HL-60/S4 (cell line): ENCODE data around the gene ZFP64.
"Not testable (repeated sequence)": the region's sequence is repeated elsewhere in the genome, so short reads cannot be mapped to it uniquely, and the experiment has no call there.

Experiments used
- in situ Hi-C: fragments of 300-500 bp; cut with MboI; formaldehyde crosslinking; loops from 2 replicates; pipeline ENCODE4 v1.14.3; 2022; ENCODE audit warnings: low sequenced_read_pairs

Gene ZFP64

DNA sequence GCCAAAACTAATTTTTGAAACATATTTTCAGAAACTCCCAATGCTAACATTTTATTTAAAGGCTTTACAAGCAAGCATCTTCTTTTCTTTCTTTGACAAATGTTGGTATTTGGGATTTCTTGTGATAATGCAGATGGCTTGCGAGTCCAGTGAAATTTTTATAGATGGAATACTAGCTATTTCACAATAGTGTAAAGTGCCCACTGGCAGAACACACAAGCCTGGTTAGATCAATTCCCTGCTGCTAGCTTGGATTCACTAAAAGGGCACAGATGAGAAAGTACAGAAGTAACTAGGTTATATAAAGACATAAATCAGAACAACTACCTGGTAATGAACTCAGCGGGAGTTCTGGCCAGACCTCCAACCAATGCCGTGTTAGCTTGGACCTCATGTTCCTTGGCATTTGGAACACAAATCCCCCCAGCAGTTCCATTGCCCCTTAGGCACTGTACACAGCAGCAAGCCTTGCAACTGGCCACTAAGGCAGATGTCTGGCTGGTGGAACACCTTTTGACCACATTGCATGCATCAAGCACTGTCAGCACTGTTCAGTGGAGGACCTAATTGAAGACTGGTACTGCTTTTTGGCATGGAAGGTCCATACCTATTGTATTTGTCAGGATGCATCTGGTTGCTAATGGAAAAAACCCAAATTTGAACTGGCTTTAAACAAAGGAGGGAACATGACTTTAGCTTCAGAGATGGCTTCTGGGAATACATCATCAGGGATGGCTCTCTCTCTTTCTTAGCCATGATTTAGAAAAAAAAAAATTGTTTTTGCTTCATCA is 15.6 kb upstream of the ZFP64 start:
- in situ Hi-C loops = no loop called here

GRCh38 chr20:52204136-52204535 is 12.6 kb upstream of the ZFP64 start:
- in situ Hi-C loops = no loop called here

GRCh38 chr20:52201395-52201794 is 9.8 kb upstream of the ZFP64 start:
- in situ Hi-C loops = no loop called here

- in situ Hi-C loops = no loop called here
Observed at GRCh38 chr20:52200870-52201269, 9.3 kb upstream of the ZFP64 start.

DNA sequence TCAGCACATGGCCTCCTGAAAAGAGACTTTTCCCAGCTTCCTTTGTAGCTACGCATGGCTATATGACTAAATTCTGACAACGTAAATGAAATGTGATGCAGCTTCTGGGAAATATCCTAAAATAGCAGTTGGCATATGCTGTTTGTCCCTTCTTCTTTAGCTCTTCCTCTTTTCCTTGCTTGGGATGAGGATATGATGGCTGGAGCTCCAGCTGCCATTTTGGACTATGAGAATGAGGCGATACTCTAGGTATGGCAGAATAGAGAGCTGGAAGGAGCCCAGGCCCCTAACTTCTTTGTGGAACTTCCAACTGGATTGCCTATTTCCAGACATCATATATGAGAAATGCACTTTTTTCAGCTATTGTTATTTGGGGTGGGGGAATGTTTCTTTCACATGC is 5.3 kb upstream of the ZFP64 start:
- in situ Hi-C loops = no loop called here

- in situ Hi-C loops = no loop called here
Observed at GRCh38 chr20:52193886-52194545, 2.4 kb upstream of the ZFP64 start.

DNA sequence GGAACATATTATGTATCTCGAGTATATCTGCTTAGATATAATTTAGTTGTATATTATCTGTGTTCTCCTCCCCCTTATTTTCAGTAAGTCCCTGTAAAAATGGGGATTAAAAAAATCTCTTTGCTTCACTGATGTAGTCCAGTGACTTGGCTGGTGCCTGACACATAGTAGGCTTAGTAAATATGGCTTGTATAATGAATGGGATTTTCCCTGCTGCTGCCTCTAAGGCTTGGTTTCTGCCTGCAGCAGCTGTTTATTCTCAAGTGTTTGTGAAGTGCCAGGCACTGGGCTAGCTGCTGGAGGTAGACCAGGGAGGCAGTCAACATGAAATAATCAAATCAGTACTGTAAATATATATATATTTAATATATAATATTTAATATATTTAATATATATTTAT is 1.6 kb upstream of the ZFP64 start:
- in situ Hi-C loops = no loop called here

- in situ Hi-C loops = not testable (repeated sequence)
Observed at GRCh38 chr20:52192719-52193007, 1.1 kb upstream of the ZFP64 start.

DNA sequence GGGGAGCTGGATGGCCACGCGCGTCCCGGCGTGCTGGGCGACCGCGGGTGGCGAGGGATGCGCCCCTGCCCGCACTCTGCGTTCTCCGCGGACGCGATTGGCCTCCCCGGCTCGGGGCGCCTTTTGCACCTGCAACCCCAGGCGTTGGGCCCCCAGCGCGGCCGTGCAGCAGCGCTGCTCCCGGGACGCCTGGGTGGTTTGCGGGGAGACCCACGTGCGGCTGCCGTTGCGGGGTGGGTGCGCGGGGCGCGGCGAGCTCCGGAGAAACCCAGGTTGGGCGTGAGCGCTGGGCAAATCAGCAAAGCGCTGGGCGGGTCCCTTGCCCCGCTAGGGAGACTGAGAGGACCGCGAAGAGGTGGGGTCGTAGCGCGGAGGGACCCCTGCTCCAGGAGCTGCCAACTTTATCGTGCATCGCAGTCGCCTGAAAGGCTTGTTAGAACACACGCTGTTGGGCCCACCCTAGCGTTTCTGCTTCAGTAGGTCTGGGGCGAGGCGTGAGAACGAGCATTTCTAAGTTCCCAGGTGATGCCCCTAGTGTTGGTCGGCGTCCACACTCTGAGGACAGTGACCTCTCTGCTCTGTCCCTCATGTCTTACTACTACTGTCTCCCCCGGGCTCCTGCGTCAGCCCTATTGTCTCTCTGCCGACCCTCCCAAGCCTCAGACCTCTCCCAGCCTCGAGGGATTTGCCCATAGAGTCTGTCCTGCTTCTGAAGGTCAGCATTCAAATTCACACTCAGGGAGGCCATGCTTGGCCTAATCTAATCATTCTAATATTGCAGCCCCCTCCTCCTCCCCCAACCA is 538 bp upstream of the ZFP64 start:
- in situ Hi-C loops = no loop called here

DNA sequence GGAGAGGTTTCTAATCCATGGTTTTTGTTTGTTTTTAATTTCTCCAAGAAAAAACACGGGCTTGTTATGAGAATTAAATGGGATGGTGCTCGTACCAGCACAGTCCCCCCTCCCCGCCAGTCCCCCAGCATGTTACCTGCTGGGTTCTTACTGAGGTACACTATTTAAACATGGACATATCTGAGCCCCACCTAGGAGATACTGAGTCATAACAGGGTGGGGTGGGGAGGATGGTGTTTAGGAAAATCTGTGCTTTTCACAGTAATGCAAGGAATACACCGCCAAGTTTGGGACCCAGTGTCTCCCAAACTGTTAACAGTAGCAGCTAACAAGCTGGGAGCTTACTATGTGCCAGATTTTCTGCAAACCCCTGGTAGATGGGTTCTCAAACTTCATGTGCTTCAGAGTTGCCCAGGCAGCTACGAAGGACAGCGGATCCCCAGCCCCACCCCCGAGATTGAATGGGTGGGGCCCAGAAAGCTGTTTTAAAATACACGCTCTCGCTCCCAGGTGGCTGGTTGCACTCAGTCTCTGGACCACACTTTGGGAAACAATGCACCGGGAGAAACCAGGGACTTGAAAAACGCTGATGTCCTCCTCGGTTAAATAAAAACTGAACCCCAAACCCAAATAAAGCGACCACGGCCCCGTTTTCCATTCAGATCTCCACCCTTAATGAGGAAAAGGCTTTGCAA is 995 bp downstream of the ZFP64 start:
- in situ Hi-C loops = no loop called here

GRCh38 chr20:52181766-52182165 is 9.8 kb downstream of the ZFP64 start:
- in situ Hi-C loops = no loop called here

DNA sequence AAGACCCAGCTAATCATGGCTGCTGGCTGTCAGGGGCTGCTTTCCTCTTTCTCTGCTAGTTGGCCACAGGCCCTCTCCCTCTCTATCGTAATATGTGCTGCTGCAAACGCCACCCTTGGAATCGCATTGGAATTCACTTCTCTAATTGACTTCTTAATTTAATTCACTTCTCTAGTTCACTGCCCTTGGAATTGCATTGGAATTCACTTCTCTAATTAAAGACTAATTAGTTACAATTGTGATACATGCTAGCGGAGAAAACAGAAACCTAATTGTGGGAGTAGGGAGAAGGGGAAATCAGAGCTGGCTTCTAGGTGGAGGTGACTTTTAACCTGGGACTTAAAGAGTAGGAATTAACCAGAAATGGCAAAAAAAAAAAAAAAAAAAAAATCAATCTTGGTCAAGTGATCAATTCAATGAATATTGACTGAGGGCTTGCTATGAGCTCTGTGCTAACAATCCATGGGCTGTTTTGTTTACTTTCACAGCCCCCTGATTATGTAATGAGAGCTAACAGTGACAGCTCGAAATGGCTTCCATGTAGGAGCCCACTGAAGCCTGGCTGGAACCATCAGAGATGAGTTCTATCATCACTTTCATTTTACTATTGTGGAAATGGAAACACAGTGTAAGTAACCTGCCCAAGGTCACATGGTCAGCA is 11.3 kb downstream of the ZFP64 start:
- in situ Hi-C loops = no loop called here

DNA sequence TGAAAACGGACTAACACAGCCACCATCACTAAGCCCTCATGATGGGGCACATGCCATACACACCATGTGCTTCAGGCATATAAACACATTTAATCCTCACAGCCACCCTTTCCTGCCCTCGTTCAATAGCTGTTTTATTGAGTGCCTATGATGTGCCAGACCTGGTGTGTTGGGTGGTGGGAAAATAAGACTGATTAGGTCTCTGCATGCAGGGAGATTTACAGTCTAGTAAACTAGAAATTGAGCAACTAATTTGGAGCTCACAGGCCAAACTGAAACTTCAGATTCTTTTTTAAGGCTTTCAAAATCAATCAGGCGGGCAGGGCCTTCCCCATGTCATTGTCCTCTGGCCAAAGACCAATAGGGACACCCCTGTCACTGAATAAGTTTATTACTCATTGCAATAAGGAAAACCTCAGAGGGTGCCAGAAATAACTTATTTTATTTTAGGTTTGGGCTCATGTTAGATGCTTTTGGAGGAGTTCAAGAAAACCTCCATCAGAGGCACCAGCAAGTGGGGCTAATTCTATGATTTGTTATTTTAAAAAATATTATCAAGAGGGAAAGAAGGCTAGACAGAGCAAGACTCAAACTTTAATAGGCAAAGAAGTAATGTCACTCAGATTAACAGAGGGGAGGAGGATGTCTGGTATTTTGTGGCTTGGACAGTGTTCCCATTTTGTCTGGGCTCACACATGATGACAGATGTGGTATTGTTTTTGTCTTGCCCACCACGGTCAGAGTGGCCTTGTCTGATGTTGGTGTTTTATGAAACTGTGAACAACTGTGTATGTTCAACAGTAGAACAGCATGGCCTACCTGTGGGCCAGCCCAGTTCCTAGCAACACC is 12.0 kb downstream of the ZFP64 start:
- in situ Hi-C loops = no loop called here

GRCh38 chr20:52178691-52179090 is 12.9 kb downstream of the ZFP64 start:
- in situ Hi-C loops = no loop called here

DNA sequence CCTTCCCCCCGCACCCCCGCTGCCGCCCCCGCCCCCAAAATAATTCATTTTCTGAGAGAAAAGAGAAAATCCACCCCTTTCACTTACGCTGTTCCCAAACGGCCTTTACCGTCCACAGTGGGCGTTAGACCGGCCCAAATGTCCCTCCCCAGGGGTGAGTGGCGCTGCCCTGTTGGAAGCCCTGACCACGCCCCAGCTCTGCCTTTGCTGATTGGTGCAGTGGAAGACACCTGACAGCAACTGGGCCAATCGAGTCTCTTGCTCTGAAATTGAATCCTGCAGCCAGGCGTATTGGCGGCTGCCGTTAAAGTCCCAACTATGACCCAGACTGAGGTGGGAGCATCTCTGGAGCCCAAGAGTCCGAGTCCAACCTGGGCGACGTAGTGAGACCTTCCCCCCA is 15.7 kb downstream of the ZFP64 start:
- in situ Hi-C loops = no loop called here

GRCh38 chr20:52172392-52173047 is 19.1 kb downstream of the ZFP64 start:
- in situ Hi-C loops = no loop called here

- in situ Hi-C loops = no loop called here
Observed at GRCh38 chr20:52171025-52171424, 20.6 kb downstream of the ZFP64 start.

DNA sequence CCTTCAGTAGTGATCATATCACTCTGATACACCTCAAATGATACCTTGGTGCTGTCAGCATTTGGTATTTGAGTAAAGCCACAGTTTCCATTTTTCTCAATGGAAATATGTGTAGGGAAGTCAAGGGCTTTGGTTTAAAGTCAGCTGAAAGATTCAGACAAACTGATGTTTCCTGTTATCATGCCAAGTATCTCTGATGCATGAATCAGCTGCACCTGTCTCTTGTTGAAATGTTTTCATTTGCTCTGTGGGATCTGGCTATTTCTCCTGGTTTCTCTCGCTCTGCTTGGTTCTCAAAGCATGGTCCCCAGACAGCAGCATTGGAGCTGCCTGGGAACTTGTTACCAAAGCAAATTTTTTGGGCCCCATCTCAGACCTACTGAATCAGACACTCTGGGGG is 23.5 kb downstream of the ZFP64 start:
- in situ Hi-C loops = no loop called here

DNA sequence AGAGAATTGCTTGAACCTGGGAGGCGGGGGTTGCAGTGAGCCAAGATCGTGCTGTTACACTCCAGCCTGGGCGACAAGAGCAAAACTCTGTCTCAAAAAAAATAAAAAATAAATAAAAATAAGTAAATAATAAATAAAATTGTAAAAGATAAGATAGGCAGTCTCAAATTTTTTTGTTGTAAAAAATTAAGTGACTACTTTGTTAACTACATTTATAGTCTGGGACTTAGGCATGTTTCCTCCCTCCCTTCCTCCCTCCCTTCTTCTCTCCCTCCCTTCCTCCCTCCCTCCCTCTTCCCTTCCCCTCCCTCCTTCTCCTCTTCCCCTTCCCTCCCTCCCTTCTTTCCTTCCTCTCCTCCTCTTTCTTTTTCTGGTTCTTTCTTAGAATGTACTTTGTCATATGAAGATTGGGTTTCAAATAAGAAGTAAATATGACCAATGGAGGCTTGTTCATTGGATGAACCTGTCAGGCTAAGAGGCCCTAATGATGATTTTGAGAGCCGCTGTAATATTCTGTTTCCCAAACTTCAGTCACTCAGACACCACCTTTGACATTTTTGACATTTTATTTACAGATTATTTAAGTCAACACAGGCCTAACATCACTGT is 24.2 kb downstream of the ZFP64 start:
- in situ Hi-C loops = no loop called here
